Prostate gland (tissue), 2 donors: ENCODE results near the gene CFAP53. TPM values are rescaled to one million over a fixed set of nuclear protein-coding genes. Genes with fewer than 3 reads are reported as not detected.

Source experiments
- DNase-seq: peaks from one replicate; pipeline ENCODE4 v3.0.0-alpha.2; 2019; ENCODE audit warnings: low spot score
- H3K27ac ChIP-seq, 2 donors: fragments of 200-600 bp; sonication (generic); 2 replicates each; pipeline ENCODE4 v1.5.1; 2017 to 2019
- H3K27me3 ChIP-seq: fragments of 200-600 bp; sonication (generic); replicated peaks from 2 replicates; pipeline ENCODE4 v1.5.1; 2019; ENCODE audit not compliant: insufficient read depth
- H3K36me3 ChIP-seq, 2 donors: fragments of 200-600 bp; sonication (generic); 1 replicate in 1 of 2; 2 replicates in 1 of 2; pipeline versions ENCODE4 v1.5.1 to v1.8.1; 2017 to 2019
- H3K4me1 ChIP-seq: fragments of 200-600 bp; sonication (generic); replicated peaks from 2 replicates; pipeline ENCODE4 v1.5.1; 2019
- H3K4me3 ChIP-seq, 2 donors: fragments of 200-600 bp; sonication (generic); 2 replicates each; pipeline ENCODE4 v1.5.1; 2017 to 2019
- H3K9me3 ChIP-seq: fragments of 200-600 bp; sonication (generic); 2 replicates; pipeline ENCODE4 v1.5.1; 2017
- POLR2A ChIP-seq: fragments of 450-650 bp; IDR thresholded peaks from one replicate; pipeline ENCODE4 v1.6.1; 2016; ENCODE audit warnings: antibody characterized with exemption, mild to moderate bottlenecking
- POLR2AphosphoS5 ChIP-seq: sonication (generic); formaldehyde crosslinking; IDR thresholded peaks from one replicate; pipeline ENCODE4 v1.6.1; 2017; ENCODE audit warnings: antibody characterized with exemption
- WGBS: methylation state at CpG from one replicate; pipeline ENCODE4 v1.1.5; 2018; 5-methylcytosine and 5-hydroxymethylcytosine counted together
- intact Hi-C: fragments of 100-400 bp; cut with DNase I; formaldehyde crosslinking; loops from one replicate; pipeline ENCODE4 v1.14.2; 2022
- total RNA-seq, 2 donors: library from RNA; depleted of rRNA; stranded (reverse); fragments of >200 nt; gene quantifications; one replicate each; pipeline ENCODE4 v1.1.0, GENCODE V29; 2016
- TF ChIP-seq, protein P1 (sequence below), 4 experiments: fragments of 200-600 bp in 2 of 4; fragments of 450-650 bp in 2 of 4; sonication (generic) in 2 of 4; IDR thresholded peaks; 1 replicate in 3 of 4; 2 replicates in 1 of 4; pipeline ENCODE4 v1.5.1; 2016 to 2019; ENCODE audit warnings: antibody characterized with exemption in 4 of 4, mild to moderate bottlenecking in 2 of 4, moderate library complexity in 2 of 4

CFAP53 gene
- total RNA-seq, 2 donors from 2014 or later: 0.59 to 4.7 TPM

DNA sequence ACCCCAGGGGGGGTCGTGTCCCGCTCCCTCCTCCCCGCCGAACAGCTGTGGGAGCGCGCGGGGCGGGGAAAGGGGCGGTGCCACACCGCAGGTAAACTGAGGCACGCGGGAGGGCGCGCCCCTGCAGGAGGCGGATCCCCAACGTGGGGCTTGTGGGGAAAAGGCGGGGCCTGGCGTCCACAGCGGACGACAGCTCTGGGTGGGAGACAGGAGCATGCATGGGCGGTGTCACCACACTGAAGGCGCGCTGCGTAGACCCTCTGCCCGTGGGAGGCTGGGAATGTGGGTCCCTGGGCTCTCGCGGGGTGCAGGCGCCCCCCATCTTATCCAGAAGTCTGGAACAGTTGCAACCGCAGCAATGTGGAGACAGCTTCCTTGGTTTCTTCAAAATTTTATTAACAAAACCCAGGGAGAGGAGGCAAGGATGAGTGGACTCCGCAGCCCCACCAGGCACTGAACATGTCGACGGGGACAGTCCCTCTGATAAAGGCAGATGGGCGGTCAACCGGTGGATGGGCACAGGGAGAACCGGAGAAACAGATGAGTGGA, 15.8 kb upstream of the CFAP53 start:
- no peak for DNase-seq
- peaks cover 0 to 3% of the 10 kb centered on the region in 2 donors for H3K36me3 ChIP-seq
- H3K4me1 ChIP-seq: peaks cover 11% of the 10 kb centered on the region
- intact Hi-C loops: loop anchor here (10.0 kb wide), 5 partner anchors 283 to 787 kb away; partner anchors contain the start of genes ACAA2, MAPK4, ME2 and RPL17
- TF ChIP-seq POLR2A: no peak
- H3K4me3 ChIP-seq: peak overlapping the region; percentile 52 to 95
- H3K27ac ChIP-seq: peak overlapping the region; percentile 89 to 93
- no peaks in the 10 kb centered on the region for H3K27me3 ChIP-seq
- H3K9me3 ChIP-seq: no peaks in the 10 kb centered on the region
- WGBS: 55% methylated on average over 22 of the region's 35 CpGs

DNA sequence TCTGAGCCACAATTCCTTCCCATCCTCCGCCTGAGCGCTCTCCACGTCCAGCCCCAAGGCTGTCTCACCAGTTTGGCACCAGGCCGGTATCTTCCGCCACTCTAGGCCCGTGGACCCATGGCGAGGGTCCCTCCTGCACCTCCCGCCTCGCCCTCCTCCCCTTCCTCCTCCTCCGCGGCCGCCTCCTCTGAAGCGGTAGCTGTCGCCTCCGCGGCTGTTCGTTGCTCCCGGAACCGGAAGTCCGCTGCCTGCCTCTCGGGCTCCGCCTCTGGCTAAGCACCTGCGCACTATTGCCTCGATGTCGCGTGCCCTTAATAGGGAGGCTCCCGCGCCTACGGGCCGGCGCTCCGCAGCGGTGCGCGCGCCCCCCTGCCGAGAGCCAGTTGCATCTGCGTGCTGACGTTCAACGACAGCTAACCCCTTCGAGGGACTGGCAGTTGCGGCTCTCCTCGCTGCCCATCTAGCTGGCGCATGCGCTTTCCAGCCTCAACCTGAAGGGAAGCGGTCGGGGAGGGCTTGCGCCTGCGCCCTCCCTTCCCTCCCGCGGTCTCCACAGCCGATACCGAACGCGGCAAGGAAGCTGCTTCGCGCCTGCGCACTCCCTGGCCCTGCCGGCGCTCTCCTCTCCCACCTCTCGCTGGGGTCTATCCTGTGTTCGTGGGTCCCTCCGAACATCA, 15.1 kb upstream of the CFAP53 start, which contains the start of gene MBD1:
Gene MBD1, minus strand, starts transcription at position 229 of the 677 bp plus-strand sequence. CDS start 1,531 bp downstream, outside the sequence.
- under 1% methylated on average over 61 of the region's 63 CpGs for WGBS
- H3K4me1 ChIP-seq: peaks cover 11% of the 10 kb centered on the region
- peak within 1 kb of the TSS; percentile 89 to 93 for H3K27ac ChIP-seq
- TF ChIP-seq POLR2A (peak; percentile 77), POLR2AphosphoS5 (peak; percentile 99)
- TF ChIP-seq, protein P1, sequence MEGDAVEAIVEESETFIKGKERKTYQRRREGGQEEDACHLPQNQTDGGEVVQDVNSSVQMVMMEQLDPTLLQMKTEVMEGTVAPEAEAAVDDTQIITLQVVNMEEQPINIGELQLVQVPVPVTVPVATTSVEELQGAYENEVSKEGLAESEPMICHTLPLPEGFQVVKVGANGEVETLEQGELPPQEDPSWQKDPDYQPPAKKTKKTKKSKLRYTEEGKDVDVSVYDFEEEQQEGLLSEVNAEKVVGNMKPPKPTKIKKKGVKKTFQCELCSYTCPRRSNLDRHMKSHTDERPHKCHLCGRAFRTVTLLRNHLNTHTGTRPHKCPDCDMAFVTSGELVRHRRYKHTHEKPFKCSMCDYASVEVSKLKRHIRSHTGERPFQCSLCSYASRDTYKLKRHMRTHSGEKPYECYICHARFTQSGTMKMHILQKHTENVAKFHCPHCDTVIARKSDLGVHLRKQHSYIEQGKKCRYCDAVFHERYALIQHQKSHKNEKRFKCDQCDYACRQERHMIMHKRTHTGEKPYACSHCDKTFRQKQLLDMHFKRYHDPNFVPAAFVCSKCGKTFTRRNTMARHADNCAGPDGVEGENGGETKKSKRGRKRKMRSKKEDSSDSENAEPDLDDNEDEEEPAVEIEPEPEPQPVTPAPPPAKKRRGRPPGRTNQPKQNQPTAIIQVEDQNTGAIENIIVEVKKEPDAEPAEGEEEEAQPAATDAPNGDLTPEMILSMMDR (IDR thresholded peaks at IDR 0.05): peak in 3 of 4 experiments; percentile 22 to 54 (median 54)
- peak; percentile 96 for DNase-seq
- H3K27me3 ChIP-seq: no peaks in the 10 kb centered on the region
- peak within 1 kb of the TSS; percentile 52 to 95 for H3K4me3 ChIP-seq
- peaks cover 3 to 5% of the 10 kb centered on the region in 2 donors for H3K36me3 ChIP-seq
- intact Hi-C loops: loop anchor here (10.0 kb wide), 5 partner anchors 283 to 787 kb away; partner anchors contain the start of genes ACAA2, MAPK4, ME2 and RPL17
- no peaks in the 10 kb centered on the region for H3K9me3 ChIP-seq

DNA sequence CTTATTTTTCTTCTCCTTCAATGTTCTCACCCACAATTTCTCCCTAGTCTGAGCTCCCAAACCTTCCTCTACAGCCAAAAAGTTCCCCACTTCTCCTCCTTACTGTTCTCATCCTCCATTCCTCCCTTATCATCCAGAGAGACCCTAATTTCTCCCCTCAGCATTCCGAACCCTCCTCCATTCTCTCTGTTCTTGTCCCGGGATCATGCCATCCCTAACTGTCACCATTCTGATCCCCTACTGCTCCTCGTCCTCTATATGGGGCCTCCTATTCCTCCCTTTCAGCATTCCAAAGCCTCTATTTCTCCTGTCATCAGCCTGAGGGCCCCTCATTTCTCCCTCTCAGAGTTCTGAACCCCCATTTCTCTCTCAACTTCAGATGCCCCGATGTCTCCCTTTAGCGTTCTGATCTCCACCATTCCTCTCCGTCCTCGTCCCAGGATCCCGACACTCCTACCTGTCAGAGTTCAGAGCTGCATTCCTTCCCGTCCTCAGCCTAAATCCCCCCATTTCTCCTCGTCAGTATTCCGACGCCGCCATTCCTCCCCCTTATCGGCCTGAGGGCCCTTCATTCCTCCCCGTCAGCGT, 14.5 kb upstream of the CFAP53 start:
- 2% methylated on average over 16 of the region's 16 CpGs for WGBS
- TF ChIP-seq POLR2AphosphoS5 (no peak), POLR2A (no peak)
- TF ChIP-seq, protein P1 (IDR thresholded peaks at IDR 0.05): no peak
- H3K4me3 ChIP-seq: peak overlapping the region; percentile 52 to 95
- no peaks in the 10 kb centered on the region for H3K27me3 ChIP-seq
- peaks cover 10 to 11% of the 10 kb centered on the region in 2 donors for H3K36me3 ChIP-seq
- peak overlapping the region; percentile 89 to 93 for H3K27ac ChIP-seq
- no peaks in the 10 kb centered on the region for H3K9me3 ChIP-seq
- no peak for DNase-seq
- H3K4me1 ChIP-seq: peaks cover 11% of the 10 kb centered on the region
- intact Hi-C loops: loop anchor here (10.0 kb wide), 5 partner anchors 284 to 786 kb away; partner anchors contain the start of genes ACAA2, MAPK4, ME2 and RPL17

DNA sequence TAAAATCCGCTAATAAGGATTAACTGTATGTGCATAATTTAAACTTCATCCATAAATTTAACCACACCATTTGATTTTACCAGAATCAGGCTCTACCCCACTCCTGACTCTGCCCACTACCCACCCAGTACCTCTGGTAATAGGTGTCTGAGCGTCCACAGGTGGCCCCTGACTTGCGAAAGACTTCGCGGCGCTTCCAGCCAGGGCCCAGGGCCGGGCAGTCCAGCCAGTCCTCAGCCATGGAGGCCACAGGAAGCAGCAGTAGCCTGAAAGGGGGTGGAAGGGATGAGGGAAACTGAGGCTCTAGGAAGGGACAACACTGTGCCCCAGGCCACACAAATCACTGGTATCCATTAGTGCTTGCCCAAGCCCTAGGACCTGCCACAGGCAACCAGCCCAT, 13.5 kb upstream of the CFAP53 start:
- Histone ChIP-seq H3K9me3 (no peaks in the 10 kb centered on the region), H3K36me3 (peaks cover 19 to 20% of the 10 kb centered on the region in 2 donors), H3K4me3 (no peak overlapping the region), H3K27me3 (no peaks in the 10 kb centered on the region), H3K4me1 (peaks cover 11% of the 10 kb centered on the region), H3K27ac (no peak overlapping the region)
- DNase-seq: no peak
- 92% methylated on average over 7 of the region's 7 CpGs for WGBS
- TF ChIP-seq, protein P1 (IDR thresholded peaks at IDR 0.05): no peak
- TF ChIP-seq POLR2A: no peak
- no peak for TF ChIP-seq POLR2AphosphoS5
- intact Hi-C loops: loop anchor here (10.0 kb wide), 5 partner anchors 285 to 785 kb away; partner anchors contain the start of genes ACAA2, MAPK4, ME2 and RPL17

DNA sequence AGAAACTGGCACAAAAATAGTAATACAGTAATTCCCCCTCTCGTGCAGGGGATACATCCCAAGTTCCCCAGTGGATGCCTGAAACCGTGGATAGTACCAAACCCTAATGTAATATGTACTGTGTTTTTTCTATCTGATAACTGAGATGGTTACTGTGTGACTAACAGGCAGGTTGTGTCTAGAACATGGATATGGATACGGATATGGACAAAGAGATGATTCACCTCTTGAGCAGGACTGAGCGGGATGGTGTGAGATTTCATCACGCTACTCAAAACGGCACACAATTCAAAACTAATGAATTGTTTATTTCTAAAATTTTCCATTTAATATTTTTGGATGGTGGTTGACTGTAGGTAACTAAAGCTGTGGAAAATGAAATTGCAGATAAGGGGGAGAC, 11.6 kb upstream of the CFAP53 start:
- intact Hi-C loops: no loop called here
- no peak for DNase-seq
- Histone ChIP-seq H3K9me3 (no peaks in the 10 kb centered on the region), H3K27ac (no peak overlapping the region), H3K4me1 (peaks cover 11% of the 10 kb centered on the region), H3K27me3 (no peaks in the 10 kb centered on the region), H3K4me3 (no peak overlapping the region), H3K36me3 (peaks cover 32 to 34% of the 10 kb centered on the region in 2 donors)
- WGBS: 82% methylated on average over 6 of the region's 6 CpGs
- TF ChIP-seq POLR2AphosphoS5 (no peak), POLR2A (no peak)
- TF ChIP-seq, protein P1 (IDR thresholded peaks at IDR 0.05): no peak
